WERI-Rb-1 (cell line): Measurements from ENCODE around the gene LMNB1.

ENCODE experiments used
- DNase-seq: peaks from one replicate; pipeline ENCODE4 v3.0.0-alpha.2; 2020
- H3K27ac ChIP-seq: fragments of 250-450 bp; sonication (Bioruptor Pico); 2 replicates; pipeline ENCODE4 v1.5.1; 2020; ENCODE audit warnings: mild to moderate bottlenecking, moderate library complexity
- H3K27me3 ChIP-seq: fragments of 250-450 bp; sonication (Bioruptor Pico); 2 replicates; pipeline ENCODE4 v1.5.1; 2021; ENCODE audit warnings: mild to moderate bottlenecking, low read depth, moderate library complexity; ENCODE audit not compliant: insufficient read depth, severe bottlenecking
- H3K36me3 ChIP-seq: fragments of 250-450 bp; sonication (Bioruptor Pico); 2 replicates; pipeline ENCODE4 v1.5.1; 2020; ENCODE audit warnings: mild to moderate bottlenecking, moderate library complexity
- H3K4me3 ChIP-seq: 2 replicates; pipeline ENCODE4 v1.5.1; 2011; ENCODE audit warnings: low read depth, mild to moderate bottlenecking, control low read depth, low read length
- H3K9me3 ChIP-seq: fragments of 250-450 bp; sonication (Bioruptor Pico); 2 replicates; pipeline ENCODE4 v1.5.1; 2021; ENCODE audit warnings: mild to moderate bottlenecking, moderate library complexity; ENCODE audit not compliant: severe bottlenecking
- TF ChIP-seq, protein P1 (sequence below): IDR thresholded peaks from 2 replicates; pipeline ENCODE4 v1.5.1; 2011; ENCODE audit warnings: low read depth, mild to moderate bottlenecking, control low read depth, inconsistent platforms, low read length

The LMNB1 gene

DNA sequence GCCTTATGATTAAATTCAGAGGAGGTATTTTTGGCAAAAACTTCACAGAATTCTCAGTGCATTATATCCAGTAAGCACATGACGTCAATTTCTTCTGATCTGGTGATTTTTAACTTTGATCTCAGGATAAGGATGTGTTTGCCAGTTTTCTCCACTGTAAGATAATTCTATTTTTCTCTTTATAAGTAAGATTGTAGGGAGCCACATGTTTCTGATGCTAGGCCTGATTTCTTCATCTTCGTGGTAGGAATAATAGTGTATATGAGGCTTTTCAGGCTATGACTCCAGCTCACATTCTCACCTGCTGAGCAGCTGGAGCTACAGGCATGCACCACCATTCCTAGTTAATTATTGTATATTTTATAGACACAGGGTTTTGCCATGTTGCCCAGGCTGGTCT lies 32.1 kb upstream of the LMNB1 start:
- no peak overlapping the region for H3K27ac ChIP-seq
- TF ChIP-seq, protein P1, sequence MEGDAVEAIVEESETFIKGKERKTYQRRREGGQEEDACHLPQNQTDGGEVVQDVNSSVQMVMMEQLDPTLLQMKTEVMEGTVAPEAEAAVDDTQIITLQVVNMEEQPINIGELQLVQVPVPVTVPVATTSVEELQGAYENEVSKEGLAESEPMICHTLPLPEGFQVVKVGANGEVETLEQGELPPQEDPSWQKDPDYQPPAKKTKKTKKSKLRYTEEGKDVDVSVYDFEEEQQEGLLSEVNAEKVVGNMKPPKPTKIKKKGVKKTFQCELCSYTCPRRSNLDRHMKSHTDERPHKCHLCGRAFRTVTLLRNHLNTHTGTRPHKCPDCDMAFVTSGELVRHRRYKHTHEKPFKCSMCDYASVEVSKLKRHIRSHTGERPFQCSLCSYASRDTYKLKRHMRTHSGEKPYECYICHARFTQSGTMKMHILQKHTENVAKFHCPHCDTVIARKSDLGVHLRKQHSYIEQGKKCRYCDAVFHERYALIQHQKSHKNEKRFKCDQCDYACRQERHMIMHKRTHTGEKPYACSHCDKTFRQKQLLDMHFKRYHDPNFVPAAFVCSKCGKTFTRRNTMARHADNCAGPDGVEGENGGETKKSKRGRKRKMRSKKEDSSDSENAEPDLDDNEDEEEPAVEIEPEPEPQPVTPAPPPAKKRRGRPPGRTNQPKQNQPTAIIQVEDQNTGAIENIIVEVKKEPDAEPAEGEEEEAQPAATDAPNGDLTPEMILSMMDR: no peak
- H3K9me3 ChIP-seq: no peaks in the 10 kb centered on the region
- H3K36me3 ChIP-seq: no peaks in the 10 kb centered on the region
- no peaks in the 10 kb centered on the region for H3K27me3 ChIP-seq
- no peak for DNase-seq
- no peak overlapping the region for H3K4me3 ChIP-seq

DNA sequence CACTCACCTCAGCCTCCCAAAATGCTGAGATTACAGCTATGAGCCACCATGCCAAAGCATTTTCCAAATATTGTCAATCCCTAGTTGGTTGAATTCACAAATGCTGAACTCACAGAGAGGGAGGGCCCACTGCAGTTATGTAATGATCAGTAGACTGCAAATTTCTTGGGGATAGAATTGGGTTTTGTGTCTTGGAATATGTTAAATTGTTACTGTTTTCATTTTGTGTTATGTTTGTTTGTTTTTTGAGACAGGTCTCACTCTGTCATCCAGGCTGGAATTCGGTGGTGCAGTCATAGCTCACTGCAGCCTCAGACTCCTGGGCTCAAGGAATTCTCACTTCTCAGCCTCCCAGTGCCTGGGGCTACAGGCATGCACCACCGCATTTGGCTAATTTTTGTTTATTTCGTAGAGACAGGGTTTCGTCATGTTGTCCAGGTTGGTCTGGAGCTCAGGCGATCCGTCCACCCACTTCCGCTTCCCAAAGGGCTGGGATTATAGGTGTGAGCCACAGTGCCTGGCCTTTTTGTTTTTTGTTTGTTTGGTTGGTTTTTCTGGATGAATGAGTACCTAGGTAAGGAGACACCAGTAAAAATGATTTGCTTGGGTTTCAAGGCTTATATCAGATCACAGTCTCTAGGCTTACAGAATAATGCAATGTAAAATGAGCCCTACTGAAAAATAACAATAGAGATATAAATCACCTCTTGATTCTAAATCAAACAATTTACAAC lies 31.5 kb upstream of the LMNB1 start:
- H3K4me3 ChIP-seq: no peak overlapping the region
- DNase-seq: no peak
- H3K9me3 ChIP-seq: no peaks in the 10 kb centered on the region
- H3K27me3 ChIP-seq: no peaks in the 10 kb centered on the region
- H3K27ac ChIP-seq: no peak overlapping the region
- TF ChIP-seq, protein P1: no peak
- H3K36me3 ChIP-seq: no peaks in the 10 kb centered on the region

DNA sequence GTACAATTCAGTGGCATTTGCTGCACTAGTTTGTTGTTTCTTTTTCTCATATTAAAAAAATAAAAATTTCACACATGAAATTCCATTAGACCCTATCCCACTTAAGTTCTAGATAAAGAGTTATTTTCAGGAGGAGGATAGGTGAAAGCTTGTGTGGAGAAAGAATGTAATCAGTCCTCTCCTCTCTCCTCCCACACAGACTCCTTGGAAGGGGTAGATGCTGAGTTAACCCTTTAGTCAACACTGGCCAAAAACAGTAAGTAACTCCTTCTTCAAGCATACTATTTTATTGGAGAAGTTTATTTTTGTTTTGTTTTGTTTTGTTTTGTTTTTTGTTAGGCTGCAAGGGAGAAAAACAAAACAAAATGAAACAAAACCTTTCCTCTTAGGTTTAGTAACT lies 30.6 kb upstream of the LMNB1 start:
- no peak for DNase-seq
- H3K4me3 ChIP-seq: no peak overlapping the region
- TF ChIP-seq, protein P1: no peak
- H3K36me3 ChIP-seq: no peaks in the 10 kb centered on the region
- H3K9me3 ChIP-seq: no peaks in the 10 kb centered on the region
- H3K27ac ChIP-seq: no peak overlapping the region
- H3K27me3 ChIP-seq: no peaks in the 10 kb centered on the region

DNA sequence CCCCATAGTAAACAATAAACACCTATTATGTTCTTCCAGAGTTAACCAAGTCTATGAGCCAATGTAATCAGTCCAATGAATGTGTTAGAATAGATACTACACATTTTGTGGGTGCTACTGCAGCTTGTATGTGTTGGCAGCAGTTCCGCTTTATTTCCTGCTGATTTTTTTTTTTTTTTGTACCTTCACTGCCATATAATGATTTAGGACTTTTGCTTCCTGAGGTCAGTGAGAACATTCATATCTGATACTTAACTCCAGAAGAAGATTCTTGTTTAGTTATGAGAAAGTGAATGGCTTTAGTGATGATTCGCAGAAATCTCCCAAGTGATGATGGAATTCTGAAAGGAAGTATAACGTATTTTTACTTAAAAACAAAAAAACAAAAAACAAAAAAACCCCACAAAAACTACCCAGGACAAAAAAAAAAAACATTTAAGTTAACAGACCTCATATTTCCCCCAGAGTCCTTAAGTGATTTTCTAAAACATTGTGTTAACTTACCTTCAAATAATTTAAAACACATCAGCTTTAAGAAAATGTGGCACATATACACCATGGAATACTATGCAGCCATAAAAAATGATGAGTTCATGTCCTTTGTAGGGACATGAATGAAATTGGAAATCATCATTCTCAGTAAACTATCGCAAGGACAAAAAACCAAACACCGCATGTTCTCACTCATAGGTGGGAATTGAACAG lies 24.7 kb upstream of the LMNB1 start:
- no peaks in the 10 kb centered on the region for H3K36me3 ChIP-seq
- no peaks in the 10 kb centered on the region for H3K9me3 ChIP-seq
- DNase-seq: no peak
- no peak overlapping the region for H3K27ac ChIP-seq
- TF ChIP-seq, protein P1: no peak
- no peak overlapping the region for H3K4me3 ChIP-seq
- H3K27me3 ChIP-seq: no peaks in the 10 kb centered on the region

DNA sequence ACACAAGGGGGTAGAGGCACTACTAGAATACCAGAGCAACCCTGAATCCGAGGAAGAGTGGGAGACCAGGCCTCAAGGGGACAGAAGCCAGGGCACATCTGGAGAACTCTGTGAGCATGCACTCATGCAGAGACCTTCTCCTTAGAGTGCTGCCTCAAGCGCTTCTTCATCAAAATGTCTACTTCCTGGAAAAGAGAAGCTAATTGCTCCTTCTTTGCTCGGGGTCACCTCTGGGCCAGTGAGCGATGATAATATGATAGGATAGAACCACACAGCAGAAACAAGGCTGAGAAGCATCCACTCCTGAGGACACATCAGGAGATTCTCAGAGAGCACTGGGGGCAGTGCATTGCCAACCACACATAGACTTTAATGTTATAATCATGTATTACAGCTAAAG lies 23.7 kb upstream of the LMNB1 start:
- TF ChIP-seq, protein P1: no peak
- H3K9me3 ChIP-seq: no peaks in the 10 kb centered on the region
- DNase-seq: no peak
- H3K4me3 ChIP-seq: no peak overlapping the region
- H3K27ac ChIP-seq: no peak overlapping the region
- no peaks in the 10 kb centered on the region for H3K27me3 ChIP-seq
- no peaks in the 10 kb centered on the region for H3K36me3 ChIP-seq
